Stimulated activated CD8-positive, alpha-beta memory T cell treated with anti-CD3 and anti-CD28 coated beads, Interleukin-12 subunit alpha, Interleukin-12 subunit beta, amount 100 ng/mL, for 24 hours (primary cell): ENCODE results near the gene RRM2.
"Not testable (repeated sequence)": the region's sequence is repeated elsewhere in the genome, so short reads cannot be mapped to it uniquely, and the experiment has no call there.

ENCODE experiments used
- DNase-seq: peaks from one replicate; pipeline ENCODE4 v3.0.0-alpha.2; 2020; ENCODE audit errors: extremely low read depth

RRM2 gene

GRCh38 chr2:10091182-10091888 is 31.2 kb upstream of the RRM2 start:
- DNase-seq = no peak

GRCh38 chr2:10091889-10092244 is 30.7 kb upstream of the RRM2 start:
- DNase-seq = not testable (repeated sequence)

DNA sequence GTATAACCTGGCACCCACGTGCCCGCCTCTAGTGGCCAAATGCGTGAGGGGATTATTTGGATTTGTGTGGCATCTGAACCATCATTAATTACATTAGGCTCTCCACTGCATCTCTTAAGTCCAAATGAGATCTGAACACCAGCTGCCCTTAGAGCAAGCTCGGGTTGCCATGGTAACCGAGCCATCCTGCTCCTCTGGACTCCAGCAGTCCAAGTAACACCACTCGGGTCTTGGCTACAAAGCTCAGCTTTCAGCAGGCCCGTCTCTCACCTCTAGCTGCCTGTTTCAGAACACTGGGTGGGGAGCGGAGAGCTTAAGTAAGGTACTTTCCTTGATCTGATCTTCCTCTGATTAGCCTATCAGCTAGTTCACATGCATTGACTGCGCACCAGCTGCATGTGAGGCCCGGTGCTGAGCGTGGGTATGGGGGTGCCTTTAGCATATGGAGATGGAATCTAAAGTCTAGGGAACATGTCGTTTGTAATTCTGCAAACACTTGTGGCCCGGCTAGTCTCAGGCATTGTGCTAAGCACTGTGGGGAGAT is 28.2 kb upstream of the RRM2 start:
- no peak for DNase-seq

DNA sequence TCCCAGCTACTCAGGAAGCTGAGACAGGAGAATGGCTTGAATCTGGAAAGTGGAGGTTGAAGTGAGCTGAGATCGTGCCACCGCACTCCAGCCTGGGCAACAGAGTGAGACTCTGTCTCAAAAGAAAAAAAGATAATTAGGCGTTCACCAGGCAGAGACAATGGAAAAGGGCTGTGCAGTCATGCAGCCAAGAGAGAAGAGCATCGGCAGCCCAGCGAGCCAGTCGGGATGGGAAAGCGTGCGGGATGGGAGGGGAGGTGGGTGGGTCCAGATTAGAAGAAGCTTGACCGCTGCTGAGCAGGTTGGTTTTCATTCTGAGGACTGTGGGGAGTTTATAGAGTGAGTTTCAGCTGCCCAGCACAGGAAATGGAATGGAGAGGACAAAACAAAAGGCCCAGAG is 27.4 kb upstream of the RRM2 start:
- DNase-seq = no peak

- no peak for DNase-seq
Observed at GRCh38 chr2:10096641-10097040, 25.9 kb upstream of the RRM2 start.

GRCh38 chr2:10097352-10098148 is 25.0 kb upstream of the RRM2 start:
- DNase-seq = no peak

- no peak for DNase-seq
Observed at GRCh38 chr2:10101491-10101890, 21.0 kb upstream of the RRM2 start.

DNA sequence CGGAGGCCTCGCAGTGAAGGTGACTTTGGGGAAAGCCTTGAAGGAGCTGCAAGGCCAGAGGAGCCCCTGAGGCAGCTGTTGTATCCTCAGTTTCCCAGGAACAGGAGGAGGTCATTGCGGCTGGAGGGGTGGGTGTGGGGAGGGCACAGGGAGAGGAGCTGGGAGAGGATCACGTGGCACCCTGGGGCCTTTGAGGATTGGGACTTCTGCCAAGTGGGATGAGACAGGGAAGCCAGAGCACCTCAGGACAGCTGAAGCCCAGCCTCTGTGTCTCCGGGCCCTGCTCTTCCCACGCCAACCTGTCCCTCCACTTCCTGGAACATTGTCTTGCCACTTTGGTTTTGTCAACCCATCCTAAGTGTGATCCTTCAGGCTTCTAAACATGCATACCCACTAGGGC is 19.4 kb upstream of the RRM2 start:
- DNase-seq = no peak

DNA sequence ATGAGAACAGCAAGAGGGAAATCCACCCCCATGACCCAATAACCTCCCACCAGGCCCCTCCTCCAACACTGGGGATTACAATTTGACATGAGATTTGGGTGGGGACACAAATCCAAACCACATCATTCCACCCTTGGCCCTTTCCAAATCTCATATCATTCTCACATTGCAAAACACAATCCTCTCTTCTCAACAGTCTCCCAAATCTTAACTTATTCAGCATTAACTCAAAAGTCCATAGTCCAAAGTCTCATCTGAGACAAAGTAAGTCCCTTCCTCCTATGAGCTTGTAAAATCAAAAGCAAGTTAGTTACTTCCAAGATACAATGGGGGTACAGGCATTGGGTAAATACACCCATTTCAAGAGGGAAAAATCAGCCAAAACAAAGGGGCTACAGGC is 17.6 kb upstream of the RRM2 start:
- not testable (repeated sequence) for DNase-seq

GRCh38 chr2:10109311-10109710 is 13.2 kb upstream of the RRM2 start:
- no peak for DNase-seq

DNA sequence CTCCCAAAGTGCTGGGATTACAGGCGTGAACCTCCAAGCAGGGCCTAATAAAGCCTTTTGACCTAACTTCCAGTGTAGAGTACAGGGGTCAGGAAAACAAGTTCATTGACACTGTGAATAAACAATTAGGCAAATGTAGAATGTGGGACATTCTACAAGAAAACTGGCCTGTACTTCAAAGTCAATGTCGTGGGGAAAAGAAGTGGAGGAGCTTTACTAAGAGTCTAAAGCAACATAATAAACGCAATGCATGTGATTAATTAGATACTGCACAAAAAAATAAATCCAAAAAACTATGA is 3.6 kb upstream of the RRM2 start:
- DNase-seq = no peak

DNA sequence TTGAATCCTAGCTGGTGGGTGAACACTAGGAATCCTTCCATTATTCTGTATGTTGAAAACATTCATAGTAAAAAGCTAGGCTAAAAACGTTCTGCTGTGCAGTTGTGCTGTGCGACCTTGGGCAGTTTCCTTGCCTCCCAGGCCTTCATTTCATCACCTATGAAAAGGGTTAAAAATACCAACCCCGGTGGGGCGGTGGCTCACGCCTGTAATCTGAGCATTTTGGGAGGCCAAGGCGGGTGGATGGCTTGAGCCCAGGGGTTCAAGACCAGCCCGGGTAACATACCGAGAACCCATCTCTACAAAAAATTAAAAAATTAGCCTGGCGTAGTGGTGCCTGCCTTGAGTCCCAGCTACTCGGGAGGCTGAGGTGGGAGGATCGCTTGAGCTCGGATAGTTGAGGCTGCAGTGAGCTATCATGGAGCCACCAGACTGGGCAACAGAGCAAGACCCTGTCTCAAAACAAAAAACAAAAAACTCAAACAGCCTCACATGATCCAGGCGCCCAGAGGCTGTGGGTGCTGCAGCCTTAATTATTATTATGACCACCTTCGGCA is 2.9 kb upstream of the RRM2 start:
- no peak for DNase-seq

- DNase-seq = peak; percentile 90
Observed at GRCh38 chr2:10120158-10120876, 2.2 kb upstream of the RRM2 start.

GRCh38 chr2:10120877-10121574 is 1.5 kb upstream of the RRM2 start:
- DNase-seq = no peak

DNA sequence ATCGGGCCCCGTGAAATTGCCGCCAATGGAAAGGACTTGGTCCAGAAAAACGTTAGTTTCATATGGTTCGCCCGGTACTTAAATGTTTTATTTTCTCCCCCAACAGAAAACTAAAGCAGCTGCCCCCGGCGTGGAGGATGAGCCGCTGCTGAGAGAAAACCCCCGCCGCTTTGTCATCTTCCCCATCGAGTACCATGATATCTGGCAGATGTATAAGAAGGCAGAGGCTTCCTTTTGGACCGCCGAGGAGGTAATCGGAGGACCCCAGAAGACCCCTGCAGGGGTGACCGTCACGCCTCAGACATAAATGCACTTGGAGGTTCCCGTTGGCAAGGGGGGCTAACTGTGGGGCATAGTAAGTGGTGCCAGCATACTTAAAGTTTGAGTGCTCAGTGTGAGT is 742 bp downstream of the RRM2 start:
- no peak for DNase-seq

GRCh38 chr2:10124538-10125045 is 2.1 kb downstream of the RRM2 start:
- no peak for DNase-seq

- no peak for DNase-seq
Observed at GRCh38 chr2:10125842-10126631, 3.5 kb downstream of the RRM2 start.

- DNase-seq = no peak
Observed at GRCh38 chr2:10126632-10127026, 4.1 kb downstream of the RRM2 start.

- no peak for DNase-seq
Observed at GRCh38 chr2:10128420-10128819, 5.9 kb downstream of the RRM2 start.

- no peak for DNase-seq
Observed at GRCh38 chr2:10129490-10129889, 7.0 kb downstream of the RRM2 start.
